Measurements from ENCODE around the gene PRR3. TPM values are rescaled to one million over a fixed set of nuclear protein-coding genes. Genes with fewer than 3 reads are reported as not detected.
A peak's percentile ranks its signal among the peaks of the same experiment; 100 is the strongest.

The PRR3 gene
- total RNA-seq, 1 experiment from 2014 or later = 8.5 TPM

DNA sequence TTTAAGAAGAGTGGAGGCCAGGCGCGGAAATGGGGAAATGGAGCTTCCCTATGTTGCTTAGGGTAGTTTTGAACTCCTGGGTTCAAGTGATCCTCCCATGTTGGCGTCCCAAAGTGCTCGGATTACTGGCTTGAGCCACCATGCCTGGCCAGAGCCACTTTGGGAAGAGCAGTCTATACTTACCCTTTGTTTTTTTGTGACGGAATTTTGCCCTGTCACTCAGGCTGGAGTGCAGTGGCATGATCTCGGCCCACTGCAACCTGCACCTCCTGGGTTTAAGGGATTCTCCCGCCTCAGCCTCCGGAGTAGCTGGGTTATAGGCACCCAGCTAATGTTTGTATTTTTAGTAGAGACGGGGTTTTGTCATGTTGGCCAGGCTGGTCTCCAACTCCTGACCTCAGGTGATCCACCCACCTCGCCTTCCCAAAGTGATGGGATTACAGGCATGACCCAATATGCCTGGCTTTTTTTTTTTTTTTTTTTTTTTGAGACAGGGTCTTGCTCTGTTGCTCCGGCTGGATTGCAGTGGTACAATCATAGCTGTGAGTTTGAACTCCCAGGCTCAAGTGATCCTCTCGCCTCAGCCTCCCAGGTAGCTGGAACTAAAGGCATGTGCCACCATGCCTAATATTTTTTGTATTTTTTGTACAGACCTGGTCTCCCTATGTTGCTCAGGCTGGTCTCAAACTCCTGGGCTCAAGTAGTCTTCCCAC is 42.0 kb downstream of the PRR3 start:
- in situ Hi-C loops (cut with HindIII; ENCODE audit: low pct_unique_long_range_greater_than_20kb, low sequenced_read_pairs) = no loop called here

DNA sequence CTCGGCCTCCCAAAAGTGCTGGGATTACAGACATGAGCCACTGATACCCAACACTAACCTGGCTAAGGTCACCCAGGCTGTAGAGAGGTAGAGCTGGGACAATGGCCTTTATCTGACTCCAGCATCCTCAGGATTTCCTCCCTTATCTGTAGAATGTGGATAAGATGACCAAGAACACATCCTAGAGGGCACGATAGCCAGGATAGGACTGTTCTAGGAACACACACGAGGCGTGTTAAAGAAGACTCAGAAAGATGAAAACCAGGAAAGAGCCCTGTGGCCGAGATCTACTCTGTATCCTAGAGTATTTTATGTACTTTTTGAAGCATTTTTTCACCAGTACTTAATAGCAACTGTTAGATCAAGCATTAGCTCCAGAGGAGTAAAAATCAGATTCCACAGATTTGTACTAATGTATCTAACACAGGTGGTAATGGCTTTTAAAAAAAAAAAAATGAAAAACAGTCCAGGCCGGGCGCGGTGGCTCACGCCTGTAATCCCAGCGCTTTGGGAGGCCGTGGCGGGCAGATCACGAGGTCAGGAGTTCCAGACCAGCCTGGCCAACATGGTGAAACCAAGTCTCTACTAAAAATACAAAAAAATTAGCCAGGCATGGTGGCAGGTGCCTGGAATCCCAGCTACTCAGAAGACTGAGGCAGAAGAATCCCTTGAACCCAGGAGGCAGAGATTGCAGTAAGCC is 42.7 kb downstream of the PRR3 start:
- DNase-seq (ENCODE audit: low read depth, low spot score) = no peak
- in situ Hi-C loops (cut with HindIII; ENCODE audit: low pct_unique_long_range_greater_than_20kb, low sequenced_read_pairs) = no loop called here

More for the DNA sequence above, 42.0 kb downstream of the PRR3 start:
- no peak for DNase-seq (ENCODE audit: low read depth, low spot score)

DNA sequence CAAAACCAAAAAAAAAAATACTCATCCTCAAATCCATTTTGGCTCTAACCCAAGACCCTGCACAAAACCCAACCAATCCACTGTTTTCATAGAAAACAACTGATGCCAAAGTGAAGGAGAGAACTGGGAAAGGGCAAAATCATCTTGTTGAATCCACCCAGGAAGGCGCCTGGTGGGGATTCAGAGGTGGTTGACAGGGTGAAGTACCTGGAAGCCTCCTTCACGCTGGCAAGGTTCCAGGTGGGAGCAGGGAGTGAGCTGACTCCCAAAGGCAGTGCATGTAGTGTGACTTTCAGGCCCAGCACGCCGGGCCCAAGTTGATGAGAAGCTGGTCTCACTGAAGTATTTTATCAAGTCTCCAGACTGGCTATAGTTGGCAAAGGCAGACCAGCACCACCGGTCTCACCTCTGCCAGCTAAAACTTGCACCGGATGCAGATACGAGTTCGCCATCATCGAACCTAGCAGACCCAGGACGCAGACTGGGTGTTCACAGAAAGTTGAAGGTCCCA is 43.4 kb downstream of the PRR3 start:
- no peak for DNase-seq (ENCODE audit: low read depth, low spot score)
- in situ Hi-C loops (cut with HindIII; ENCODE audit: low pct_unique_long_range_greater_than_20kb, low sequenced_read_pairs) = no loop called here

DNA sequence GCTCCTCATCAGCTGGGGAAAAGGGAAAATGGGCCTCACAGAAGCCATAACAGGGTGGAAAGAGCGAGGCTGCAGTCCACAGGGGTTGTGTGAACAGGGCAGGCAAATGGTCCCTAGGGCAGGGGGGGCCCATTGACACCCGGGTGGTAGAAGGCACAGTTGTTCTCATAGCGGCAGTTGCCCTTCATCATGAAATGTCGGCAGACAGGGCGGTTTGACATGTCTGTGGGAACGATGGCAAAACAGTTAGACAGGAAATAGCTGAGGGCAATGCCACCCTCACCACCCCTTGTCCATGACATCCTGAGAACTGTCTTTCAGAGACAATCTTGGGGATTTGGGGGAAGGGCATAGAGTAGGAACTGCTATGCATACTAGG is 44.3 kb downstream of the PRR3 start:
- in situ Hi-C loops (cut with HindIII; ENCODE audit: low pct_unique_long_range_greater_than_20kb, low sequenced_read_pairs) = no loop called here
- no peak for DNase-seq (ENCODE audit: low read depth, low spot score)

DNA sequence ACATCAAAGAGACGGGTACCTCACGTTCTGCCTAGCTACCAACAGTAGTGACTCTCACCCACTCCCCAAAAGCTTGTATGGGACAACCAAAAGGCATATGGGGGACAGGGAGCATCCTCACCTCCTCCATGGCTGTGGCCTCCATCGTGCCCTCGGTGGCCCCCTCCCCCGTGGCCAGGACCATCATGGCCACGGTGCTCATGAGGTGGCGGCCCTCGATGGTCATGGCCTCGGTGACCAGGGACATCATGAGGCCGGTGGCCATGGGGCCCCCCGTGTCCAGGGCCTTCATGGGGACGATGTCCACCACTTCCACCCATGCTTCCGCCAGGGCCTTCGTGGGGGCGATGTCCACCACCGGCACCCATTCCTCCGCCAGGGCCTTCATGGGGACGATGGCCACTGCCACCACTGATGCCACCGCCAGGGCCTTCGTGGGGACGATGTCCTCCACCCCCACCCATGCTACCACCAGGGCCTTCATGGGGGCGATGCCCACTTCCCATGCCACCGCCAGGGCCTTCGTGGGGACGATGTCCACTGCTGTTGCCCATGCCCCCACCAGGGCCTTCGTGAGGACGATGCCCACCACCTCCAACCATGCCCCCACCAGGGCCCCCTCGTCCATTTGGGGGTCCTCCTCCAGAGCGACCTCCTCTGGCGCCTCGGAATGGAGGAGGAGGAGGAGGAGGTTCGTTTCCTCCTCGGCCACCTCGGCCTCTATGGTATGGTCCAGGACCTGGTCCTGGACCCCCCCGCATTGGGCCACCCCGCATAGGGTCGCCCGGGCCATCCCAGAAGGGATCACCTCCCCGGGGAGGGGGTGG is 44.9 kb downstream of the PRR3 start:
- in situ Hi-C loops (cut with HindIII; ENCODE audit: low pct_unique_long_range_greater_than_20kb, low sequenced_read_pairs) = no loop called here
- no peak for DNase-seq (ENCODE audit: low read depth, low spot score)

DNA sequence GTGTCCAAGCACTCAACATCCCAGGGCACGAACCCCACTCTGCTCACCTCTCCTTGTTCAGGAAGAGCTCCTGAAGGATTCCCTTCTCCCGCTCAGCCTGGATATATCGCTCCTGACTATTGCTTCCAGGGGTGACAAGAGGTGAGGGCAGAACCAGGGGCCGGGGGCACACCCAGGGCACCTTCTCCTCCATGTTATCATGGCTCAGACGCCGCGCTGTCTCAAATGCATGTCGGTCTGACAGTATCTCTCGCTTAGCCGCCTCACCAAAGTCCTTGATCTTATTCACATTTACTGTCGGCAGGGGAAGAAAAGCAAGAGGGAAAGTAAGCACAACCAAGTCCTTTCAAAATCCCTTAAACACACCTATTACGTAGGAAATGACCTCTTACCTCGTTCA is 46.9 kb downstream of the PRR3 start:
- DNase-seq (ENCODE audit: low read depth, low spot score) = no peak
- in situ Hi-C loops (cut with HindIII; ENCODE audit: low pct_unique_long_range_greater_than_20kb, low sequenced_read_pairs) = no loop called here

DNA sequence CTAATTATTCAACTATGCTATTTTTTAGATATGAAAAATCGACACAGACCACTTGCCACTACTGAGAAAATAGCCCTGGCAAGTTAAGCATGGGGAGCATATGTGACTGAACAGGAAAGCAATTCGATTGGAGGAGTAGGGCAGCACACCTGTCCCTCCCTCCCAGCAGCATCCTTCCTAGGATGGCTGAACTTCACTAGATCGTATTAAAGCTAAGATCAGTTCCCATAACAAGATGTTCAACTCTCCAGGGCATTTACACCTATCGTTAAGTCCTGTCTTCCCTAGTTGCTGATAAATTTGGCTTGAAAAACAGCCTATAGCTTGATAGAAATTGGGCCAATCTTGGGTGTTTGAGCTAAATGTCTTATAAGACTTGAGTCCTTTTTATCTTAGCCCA is 53.0 kb downstream of the PRR3 start:
- DNase-seq (ENCODE audit: low read depth, low spot score) = no peak
- in situ Hi-C loops (cut with HindIII; ENCODE audit: low pct_unique_long_range_greater_than_20kb, low sequenced_read_pairs) = no loop called here

DNA sequence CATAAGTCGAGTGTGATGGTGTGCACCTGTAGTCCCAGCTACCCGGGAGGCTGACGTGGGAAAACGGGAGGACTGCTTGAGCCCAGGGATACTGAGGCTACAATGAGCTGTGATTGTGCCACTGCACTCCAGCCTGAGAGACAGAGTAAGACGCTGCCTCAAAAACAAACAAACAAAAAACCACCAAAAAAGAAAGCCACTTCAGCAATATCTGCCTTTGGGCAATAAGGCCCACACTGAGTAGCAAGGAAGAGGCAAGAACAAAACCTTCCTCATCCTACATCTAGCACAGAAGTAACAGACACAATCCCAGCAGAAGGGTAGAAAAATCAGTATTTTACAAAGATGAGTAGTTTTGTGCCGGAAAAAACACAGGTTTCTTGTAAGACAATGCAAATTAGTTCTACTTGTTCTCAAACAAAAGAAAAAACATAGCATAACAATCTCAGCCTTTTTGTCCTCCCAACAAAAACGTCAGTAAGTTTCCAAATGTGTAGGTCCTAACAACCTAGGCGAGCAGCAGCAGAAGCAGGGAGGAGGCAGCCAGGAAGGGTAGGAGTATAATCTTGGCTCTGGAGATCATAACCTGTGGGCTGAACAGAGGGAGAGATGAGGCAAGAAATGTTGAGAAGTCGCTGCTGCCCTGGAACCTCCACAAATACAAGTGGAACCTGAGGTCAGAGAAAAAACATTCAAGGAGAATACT is 54.2 kb downstream of the PRR3 start:
- no peak for DNase-seq (ENCODE audit: low read depth, low spot score)

DNA sequence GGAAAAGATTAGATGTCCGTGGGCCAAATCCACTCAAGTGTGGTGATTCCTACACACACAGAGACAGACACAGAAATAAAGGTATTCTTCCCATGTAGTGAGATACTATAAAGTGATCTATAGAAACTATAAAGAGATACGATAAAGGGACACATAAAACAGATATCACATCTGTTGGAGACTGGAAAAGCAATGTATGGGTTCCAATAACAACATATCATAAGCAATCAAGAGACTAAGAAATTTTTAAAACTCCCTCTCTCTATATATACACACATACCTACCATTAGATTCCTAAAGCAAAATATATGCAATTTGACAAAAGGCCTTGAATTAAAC is 54.7 kb downstream of the PRR3 start:
- in situ Hi-C loops (cut with HindIII; ENCODE audit: low pct_unique_long_range_greater_than_20kb, low sequenced_read_pairs) = no loop called here
- no peak for DNase-seq (ENCODE audit: low read depth, low spot score)

More for the DNA sequence above, 54.2 kb downstream of the PRR3 start:
- in situ Hi-C loops (cut with HindIII; ENCODE audit: low pct_unique_long_range_greater_than_20kb, low sequenced_read_pairs) = no loop called here

DNA sequence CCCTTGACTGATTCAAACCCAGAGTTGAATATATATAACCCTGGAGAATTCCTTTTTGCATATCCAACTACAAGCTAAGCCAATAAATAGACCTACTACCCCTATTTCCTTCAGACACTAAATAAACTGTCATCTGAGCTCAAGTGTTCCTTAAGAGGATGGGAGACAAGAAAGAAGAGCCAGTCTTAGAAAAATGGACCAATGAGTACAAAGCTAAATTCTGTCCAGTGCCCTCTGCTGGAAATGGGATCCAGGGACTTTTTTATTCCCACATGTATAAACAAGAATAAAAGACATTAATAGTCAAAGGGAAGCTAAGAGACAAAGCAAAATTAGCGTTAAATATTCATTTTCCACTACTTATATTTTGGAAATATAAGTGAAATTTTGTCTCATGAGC is 55.1 kb downstream of the PRR3 start:
- in situ Hi-C loops (cut with HindIII; ENCODE audit: low pct_unique_long_range_greater_than_20kb, low sequenced_read_pairs) = no loop called here
- DNase-seq (ENCODE audit: low read depth, low spot score) = peak; percentile 47

DNA sequence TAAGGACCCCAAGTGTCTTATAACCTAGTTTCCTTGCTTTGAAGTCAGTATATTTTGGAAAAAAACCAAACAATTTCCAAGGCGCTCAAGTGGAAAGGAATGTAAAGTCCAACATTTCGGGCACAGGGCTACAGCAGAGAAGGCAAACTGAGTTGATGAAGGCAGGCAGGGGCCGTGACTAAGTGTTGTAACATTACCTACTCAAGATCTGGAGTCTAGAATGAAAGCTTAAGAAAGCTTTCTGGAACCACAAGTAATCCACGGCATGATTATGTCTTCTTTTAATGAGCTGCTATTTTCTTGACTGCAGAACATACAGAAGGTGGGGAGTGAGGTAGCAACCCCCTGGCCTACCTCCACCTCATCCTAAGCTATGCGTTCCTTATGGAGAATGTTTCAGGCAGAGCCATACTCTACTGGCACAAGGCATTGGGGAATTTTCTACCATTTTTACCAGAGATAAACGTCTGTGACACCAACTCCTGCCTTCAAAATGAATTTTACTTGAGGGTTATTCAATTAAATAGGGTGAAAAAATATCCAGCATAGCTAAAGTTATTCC is 55.7 kb downstream of the PRR3 start:
- in situ Hi-C loops (cut with HindIII; ENCODE audit: low pct_unique_long_range_greater_than_20kb, low sequenced_read_pairs) = no loop called here
- DNase-seq (ENCODE audit: low read depth, low spot score) = no peak

Small RNA genes within 50 kb of the gene (small RNA-seq; reads per million reads assigned to genes)
- 0.06 to 15.0 reads per million in 2 experiments for gene MIR877

Other genes starting within 250 kb of the PRR3 start
- 8.2 and 9.1 TPM in 2 replicates for gene TRIM39, start 230.4 kb upstream of the PRR3 start, total RNA-seq (2014; rRNA removed; shearing (Covaris generic))
- gene RPP21, start 212.1 kb upstream of the PRR3 start, total RNA-seq (2014; rRNA removed; shearing (Covaris generic)) = 38.9 and 42.7 TPM in 2 replicates
- gene HLA-E, start 67.8 kb upstream of the PRR3 start, total RNA-seq (2014; rRNA removed; shearing (Covaris generic)) = 174 and 181 TPM in 2 replicates
- gene GNL1, start 806 bp upstream of the PRR3 start, total RNA-seq (2014; rRNA removed; shearing (Covaris generic)) = 39.6 TPM in 2 replicates
- 44.5 and 50.0 TPM in 2 replicates for gene ABCF1, start 14.1 kb downstream of the PRR3 start, total RNA-seq (2014; rRNA removed; shearing (Covaris generic))
- 52.4 and 54.1 TPM in 2 replicates for gene PPP1R10, start 59.9 kb downstream of the PRR3 start, total RNA-seq (2014; rRNA removed; shearing (Covaris generic))
- 126 and 141 TPM in 2 replicates for gene MRPS18B, start 60.5 kb downstream of the PRR3 start, total RNA-seq (2014; rRNA removed; shearing (Covaris generic))
- 1.8 and 3.9 TPM in 2 replicates for gene ATAT1, start 69.6 kb downstream of the PRR3 start, total RNA-seq (2014; rRNA removed; shearing (Covaris generic))
- gene C6orf136, start 89.8 kb downstream of the PRR3 start, total RNA-seq (2014; rRNA removed; shearing (Covaris generic)) = 4.5 and 5.2 TPM in 2 replicates
- gene DHX16, start 115.7 kb downstream of the PRR3 start, total RNA-seq (2014; rRNA removed; shearing (Covaris generic)) = 38.3 and 41.6 TPM in 2 replicates
- gene PPP1R18, start 129.3 kb downstream of the PRR3 start, total RNA-seq (2014; rRNA removed; shearing (Covaris generic)) = 15.5 and 18.5 TPM in 2 replicates
- gene NRM, start 133.7 kb downstream of the PRR3 start, total RNA-seq (2014; rRNA removed; shearing (Covaris generic)) = 3.2 and 4.6 TPM in 2 replicates
- gene MDC1, start 160.0 kb downstream of the PRR3 start, total RNA-seq (2014; rRNA removed; shearing (Covaris generic)) = 5.0 and 12.0 TPM in 2 replicates
- gene TUBB, start 163.1 kb downstream of the PRR3 start, total RNA-seq (2014; rRNA removed; shearing (Covaris generic)) = 457 and 505 TPM in 2 replicates
- 159 and 182 TPM in 2 replicates for gene FLOT1, start 185.4 kb downstream of the PRR3 start, total RNA-seq (2014; rRNA removed; shearing (Covaris generic))
- gene IER3, start 187.3 kb downstream of the PRR3 start, total RNA-seq (2014; rRNA removed; shearing (Covaris generic)) = 143 and 149 TPM in 2 replicates

Data from SK-MEL-5 (cell line).